HUES6 (cell line): ENCODE data around the gene IL4R.
"Not testable (repeated sequence)": the region's sequence is repeated elsewhere in the genome, so short reads cannot be mapped to it uniquely, and the experiment has no call there.

Experiments used
- H3K27ac ChIP-seq: 2 replicates; pipeline ENCODE4 v1.7.0; 2013; ENCODE audit warnings: low read depth, mild to moderate bottlenecking, low read length, inconsistent platforms
- H3K27me3 ChIP-seq: 2 replicates; pipeline ENCODE4 v1.6.1; 2013; ENCODE audit warnings: low read length; ENCODE audit not compliant: control insufficient read depth, insufficient read depth
- H3K36me3 ChIP-seq: 2 replicates; pipeline ENCODE4 v1.6.1; 2013; ENCODE audit warnings: low read length; ENCODE audit not compliant: control insufficient read depth, insufficient read depth
- H3K4me1 ChIP-seq: 2 replicates; pipeline ENCODE4 v1.6.1; 2013; ENCODE audit warnings: low read length; ENCODE audit not compliant: control insufficient read depth, insufficient read depth
- H3K4me3 ChIP-seq: 2 replicates; pipeline ENCODE4 v1.5.1; 2013; ENCODE audit warnings: low read depth, low read length
- H3K9ac ChIP-seq: one replicate; pipeline ENCODE4 v1.6.1; 2013; ENCODE audit warnings: mild to moderate bottlenecking, low read length
- H3K9me3 ChIP-seq: 2 replicates; pipeline ENCODE4 v1.6.1; 2013; ENCODE audit warnings: low read depth, low read length; ENCODE audit not compliant: control insufficient read depth, insufficient read depth

IL4R gene

DNA sequence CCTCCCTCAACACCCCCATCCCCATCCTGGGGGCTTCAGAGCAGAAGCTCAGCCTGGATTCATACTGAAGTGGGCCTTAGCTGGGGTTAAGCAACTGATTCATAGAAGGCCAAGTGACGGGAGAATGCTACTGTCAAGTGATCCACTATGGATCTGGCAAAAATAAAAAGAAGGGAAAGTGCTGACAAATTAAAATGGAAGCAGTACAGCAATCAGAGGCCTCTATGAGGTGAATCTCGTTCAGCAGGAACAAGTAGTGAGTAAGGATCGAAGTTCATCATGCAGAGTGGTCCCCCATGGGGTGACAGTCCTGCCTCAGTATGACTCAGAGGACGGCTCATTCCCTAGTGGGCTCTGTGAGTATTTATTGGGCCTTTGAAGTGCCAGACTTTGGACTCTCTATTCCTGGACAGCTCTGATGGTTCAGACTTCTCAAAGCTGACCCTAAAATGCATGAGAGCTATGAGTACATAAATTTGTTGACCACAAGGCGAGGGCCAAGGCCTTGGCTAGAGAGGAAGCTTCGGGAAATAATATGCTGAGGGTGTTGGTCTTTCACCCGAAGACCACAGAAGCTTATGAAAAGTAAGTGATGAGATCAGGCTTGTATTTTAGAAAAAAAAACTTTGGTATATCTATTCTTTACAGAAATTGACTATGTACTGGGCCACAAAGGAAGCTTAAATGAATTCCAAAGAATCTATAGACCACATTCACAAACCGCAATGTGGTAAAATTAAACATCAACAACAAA lies 39.9 kb upstream of the IL4R start:
- no peaks in the 10 kb centered on the region for H3K9me3 ChIP-seq

DNA sequence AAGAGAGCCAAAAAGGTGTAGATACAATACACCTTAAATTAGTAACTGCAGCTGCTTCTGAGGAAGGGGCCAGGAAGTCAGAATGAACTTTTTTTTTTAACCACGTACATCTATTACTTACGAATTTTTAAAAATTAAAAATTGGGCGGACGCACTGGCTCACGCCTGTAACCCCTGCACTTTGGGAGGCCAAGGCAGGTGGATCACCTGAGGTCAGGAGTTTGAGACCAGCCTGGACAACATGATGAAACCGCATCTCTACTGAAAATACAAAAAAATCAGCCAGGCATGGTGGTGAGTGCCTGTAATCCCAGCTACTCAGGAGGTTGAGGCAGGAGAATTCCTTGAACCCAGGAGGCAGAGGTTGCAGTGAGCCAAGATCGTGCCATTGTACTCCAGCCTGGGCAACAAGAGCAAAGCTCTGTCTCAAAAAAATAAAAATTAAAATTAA lies 39.3 kb upstream of the IL4R start:
- not testable (repeated sequence) for H3K9me3 ChIP-seq, H3K27me3 ChIP-seq, H3K36me3 ChIP-seq, H3K4me3 ChIP-seq, H3K4me1 ChIP-seq, H3K27ac ChIP-seq, H3K9ac ChIP-seq

More for the DNA sequence above, 39.9 kb upstream of the IL4R start:
- H3K4me3 ChIP-seq: no peak overlapping the region
- H3K27me3 ChIP-seq: no peaks in the 10 kb centered on the region
- H3K9ac ChIP-seq: no peak overlapping the region
- H3K4me1 ChIP-seq: 0 out of 2 replicates have a peak, but pooled peaks cover 3% of the 10 kb centered on the region
- no peak overlapping the region for H3K27ac ChIP-seq
- H3K36me3 ChIP-seq: no peaks in the 10 kb centered on the region

DNA sequence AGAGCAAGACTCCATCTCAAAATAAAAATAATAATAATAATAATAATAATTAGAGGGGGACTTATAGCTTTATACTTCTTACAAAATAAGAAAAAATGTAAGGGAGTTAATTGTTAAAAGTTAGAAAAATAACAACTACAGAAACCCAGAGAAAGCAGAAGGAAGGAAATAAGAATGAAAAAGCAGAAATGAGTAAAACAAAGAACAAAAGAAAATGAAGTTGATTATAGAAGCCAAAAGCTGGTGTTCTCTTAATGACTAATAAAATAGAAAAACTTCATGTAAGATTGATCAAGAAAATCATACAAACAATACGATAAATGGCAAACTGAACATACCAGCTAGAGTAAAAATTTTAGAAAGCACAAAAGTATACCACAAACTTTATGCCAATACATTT lies 38.4 kb upstream of the IL4R start:
- Histone ChIP-seq H3K9me3 (no peaks in the 10 kb centered on the region), H3K4me3 (no peak overlapping the region), H3K4me1 (0 out of 2 replicates have a peak, but pooled peaks cover 3% of the 10 kb centered on the region), H3K27ac (no peak overlapping the region), H3K27me3 (no peaks in the 10 kb centered on the region), H3K36me3 (no peaks in the 10 kb centered on the region), H3K9ac (no peak overlapping the region)

DNA sequence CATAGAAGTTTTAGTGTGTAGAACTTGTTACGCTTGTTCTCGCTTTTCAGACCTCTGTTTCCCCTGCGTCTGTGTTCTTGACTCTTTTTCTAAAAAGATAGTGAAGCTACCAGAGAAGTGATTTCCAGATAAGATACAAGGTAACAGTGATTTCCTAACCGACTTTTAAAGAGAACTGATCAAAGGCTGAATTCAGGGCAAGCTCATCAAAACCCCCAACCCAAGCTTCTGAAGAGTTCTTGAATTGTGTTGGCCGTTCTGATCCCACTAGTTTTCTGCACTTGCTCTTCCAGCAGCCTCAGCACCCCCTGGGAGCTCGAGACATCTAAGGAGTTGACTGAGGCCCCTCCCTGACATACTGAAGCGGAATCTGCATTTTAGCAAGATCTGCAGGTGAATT lies 32.5 kb upstream of the IL4R start:
- no peak overlapping the region for H3K27ac ChIP-seq
- H3K4me1 ChIP-seq: peaks cover 6% of the 10 kb centered on the region; the same call in 1 of the 2 replicates
- no peaks in the 10 kb centered on the region for H3K9me3 ChIP-seq
- no peaks in the 10 kb centered on the region for H3K27me3 ChIP-seq
- H3K4me3 ChIP-seq: no peak overlapping the region
- no peaks in the 10 kb centered on the region for H3K36me3 ChIP-seq
- no peak overlapping the region for H3K9ac ChIP-seq

DNA sequence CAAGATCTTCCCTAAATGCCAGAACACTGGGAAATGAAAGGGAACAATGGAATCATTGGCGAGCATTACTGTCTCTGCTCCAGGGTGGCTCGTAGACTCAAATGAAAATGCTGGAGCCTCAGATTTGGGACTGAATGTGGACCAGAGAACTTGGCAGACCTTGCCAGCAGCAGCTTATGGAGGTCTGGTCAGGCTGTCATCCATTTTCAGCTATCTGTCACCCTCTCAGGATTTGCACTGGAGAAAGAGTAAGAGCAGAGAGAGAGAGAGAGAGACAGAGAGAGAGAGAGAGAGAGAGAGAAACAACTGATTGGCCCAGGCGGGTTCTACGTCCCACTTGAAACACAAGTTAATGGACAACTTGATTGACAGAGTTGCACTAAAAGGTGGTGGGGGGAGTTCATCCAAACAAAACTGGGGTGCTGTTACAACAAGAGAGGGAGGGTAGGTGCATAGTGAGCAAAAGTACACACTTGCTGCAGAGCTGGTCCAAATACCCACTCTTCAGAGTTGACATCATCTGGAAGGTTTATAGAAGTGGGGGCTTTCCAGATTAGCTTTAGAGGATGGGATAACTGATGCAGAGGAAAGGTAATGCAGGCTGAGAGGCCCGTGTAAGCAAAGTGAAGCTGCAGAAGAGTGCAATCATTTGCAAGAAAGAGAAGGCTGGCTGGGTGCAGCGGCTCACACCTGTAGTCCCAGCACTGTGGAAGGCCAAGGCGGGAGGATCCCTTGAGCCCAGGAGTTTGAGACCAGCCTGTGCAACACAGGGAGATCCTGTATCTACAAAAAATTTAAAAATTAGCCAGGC lies 28.7 kb upstream of the IL4R start:
- Histone ChIP-seq H3K36me3 (no peaks in the 10 kb centered on the region), H3K4me1 (peaks cover 6% of the 10 kb centered on the region; the same call in 1 of the 2 replicates)

DNA sequence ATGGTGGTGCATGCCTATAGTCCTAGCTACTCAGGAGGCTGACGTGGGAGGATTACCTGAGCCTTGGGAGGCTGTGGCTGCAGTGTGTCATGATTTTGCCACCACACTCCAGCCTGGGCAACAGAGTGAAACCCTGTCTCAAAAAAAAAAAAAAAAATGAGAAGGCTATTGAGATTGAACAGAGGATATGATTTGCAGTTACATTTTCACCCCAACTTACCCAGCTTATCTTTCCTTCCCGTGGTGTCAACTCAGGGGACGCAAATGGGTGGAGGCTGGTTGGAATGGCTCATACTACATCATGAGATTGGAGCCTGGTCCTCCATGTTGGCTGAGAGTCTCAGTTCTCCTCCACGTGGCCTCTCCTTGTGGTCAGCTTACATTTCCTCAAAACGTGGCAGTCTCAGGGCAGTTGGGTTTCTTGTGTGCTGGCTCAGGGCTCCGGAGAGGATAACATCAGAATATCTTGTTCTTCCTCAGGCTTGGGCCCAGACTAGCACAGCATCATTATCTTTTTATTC lies 28.0 kb upstream of the IL4R start:
- H3K9ac ChIP-seq: no peak overlapping the region
- H3K27ac ChIP-seq: no peak overlapping the region
- H3K27me3 ChIP-seq: no peaks in the 10 kb centered on the region
- peaks cover 6% of the 10 kb centered on the region; the same call in 1 of the 2 replicates for H3K4me1 ChIP-seq
- H3K4me3 ChIP-seq: no peak overlapping the region
- no peaks in the 10 kb centered on the region for H3K9me3 ChIP-seq
- H3K36me3 ChIP-seq: no peaks in the 10 kb centered on the region

More for the DNA sequence above, 28.7 kb upstream of the IL4R start:
- Histone ChIP-seq H3K9me3 (no peaks in the 10 kb centered on the region), H3K4me3 (no peak overlapping the region), H3K27me3 (no peaks in the 10 kb centered on the region), H3K27ac (no peak overlapping the region), H3K9ac (no peak overlapping the region)

DNA sequence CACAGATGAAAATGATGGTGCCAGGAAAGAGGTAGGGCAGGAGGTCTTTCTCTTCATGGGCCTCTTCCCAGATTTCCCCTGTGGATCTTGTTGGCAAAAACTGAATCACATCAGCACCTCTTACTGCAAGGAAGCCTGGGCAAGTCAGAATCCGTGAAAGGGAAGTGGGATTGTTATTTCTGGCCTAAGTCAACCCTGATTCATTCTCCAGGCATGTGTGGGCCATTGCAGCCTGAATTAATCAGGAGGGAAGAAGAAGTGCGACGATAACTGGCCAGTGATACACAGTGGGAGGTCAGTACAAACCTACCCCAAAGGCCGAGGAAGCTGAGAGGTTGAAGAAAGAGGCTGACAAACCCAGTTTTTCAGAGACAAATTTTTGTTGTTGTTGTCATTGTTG lies 27.3 kb upstream of the IL4R start:
- Histone ChIP-seq H3K36me3 (no peaks in the 10 kb centered on the region), H3K4me3 (no peak overlapping the region), H3K27ac (no peak overlapping the region), H3K9ac (no peak overlapping the region), H3K27me3 (no peaks in the 10 kb centered on the region), H3K9me3 (no peaks in the 10 kb centered on the region), H3K4me1 (peaks cover 2% of the 10 kb centered on the region; the same call in 1 of the 2 replicates)

DNA sequence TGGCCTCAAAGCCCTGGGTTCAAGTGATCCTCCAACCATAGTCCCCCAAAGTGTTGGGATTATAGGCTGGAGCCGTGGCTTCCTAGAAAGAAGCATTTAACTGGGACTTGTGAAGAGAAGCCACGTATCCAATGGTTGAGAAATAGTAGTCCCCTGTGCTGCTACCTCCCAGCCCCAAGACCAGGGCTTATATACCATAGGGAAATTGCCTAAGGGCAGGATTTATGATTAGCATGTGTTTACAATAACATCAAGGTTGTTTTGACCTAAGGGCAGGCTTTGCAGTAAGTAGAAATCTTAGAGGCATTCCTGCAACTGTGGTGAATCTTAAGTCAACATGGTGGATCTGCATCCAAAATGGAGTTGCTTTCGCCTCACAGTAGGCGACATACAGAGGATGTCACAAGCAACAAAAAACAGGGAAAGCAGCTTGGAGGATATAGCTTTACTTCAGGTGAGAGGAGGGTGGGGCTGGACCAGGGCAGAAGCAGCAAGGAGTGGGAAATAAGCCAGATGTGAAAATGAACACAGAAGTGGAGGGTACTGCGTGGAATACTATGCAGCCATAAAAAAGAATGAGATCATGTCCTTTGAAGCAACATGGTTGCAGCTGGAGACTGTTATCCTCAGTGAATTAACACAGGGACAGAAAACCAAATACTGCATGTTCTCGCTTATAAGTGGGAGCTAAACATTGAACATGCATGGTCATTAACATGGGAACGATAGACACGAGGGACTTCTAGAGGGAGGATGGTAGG lies 26.5 kb upstream of the IL4R start:
- Histone ChIP-seq H3K4me1 (no peaks in the 10 kb centered on the region), H3K4me3 (no peak overlapping the region), H3K9ac (no peak overlapping the region), H3K27me3 (no peaks in the 10 kb centered on the region), H3K9me3 (no peaks in the 10 kb centered on the region), H3K27ac (no peak overlapping the region), H3K36me3 (no peaks in the 10 kb centered on the region)

DNA sequence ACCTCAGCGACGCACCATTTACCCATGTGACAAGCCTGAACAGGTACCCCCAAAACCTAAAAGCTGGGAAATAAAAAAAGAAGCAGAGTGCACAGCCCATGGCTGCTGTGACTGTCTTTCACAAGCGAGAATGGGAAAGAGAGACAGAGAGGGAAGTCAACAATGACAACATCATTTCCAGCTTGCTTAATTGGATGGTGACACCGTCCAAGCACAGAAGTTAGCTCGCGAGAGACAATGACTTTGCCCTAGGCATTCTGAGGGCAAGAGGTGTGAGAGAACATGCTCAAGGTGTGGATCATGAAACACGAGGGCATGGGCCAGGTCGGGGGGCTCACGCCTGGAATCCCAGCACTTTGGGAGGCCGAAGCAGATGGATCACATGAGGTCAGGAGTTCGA lies 25.9 kb upstream of the IL4R start:
- no peak overlapping the region for H3K4me3 ChIP-seq
- H3K27me3 ChIP-seq: no peaks in the 10 kb centered on the region
- H3K36me3 ChIP-seq: no peaks in the 10 kb centered on the region
- H3K27ac ChIP-seq: no peak overlapping the region
- H3K4me1 ChIP-seq: no peaks in the 10 kb centered on the region
- H3K9me3 ChIP-seq: no peaks in the 10 kb centered on the region
- H3K9ac ChIP-seq: no peak overlapping the region

DNA sequence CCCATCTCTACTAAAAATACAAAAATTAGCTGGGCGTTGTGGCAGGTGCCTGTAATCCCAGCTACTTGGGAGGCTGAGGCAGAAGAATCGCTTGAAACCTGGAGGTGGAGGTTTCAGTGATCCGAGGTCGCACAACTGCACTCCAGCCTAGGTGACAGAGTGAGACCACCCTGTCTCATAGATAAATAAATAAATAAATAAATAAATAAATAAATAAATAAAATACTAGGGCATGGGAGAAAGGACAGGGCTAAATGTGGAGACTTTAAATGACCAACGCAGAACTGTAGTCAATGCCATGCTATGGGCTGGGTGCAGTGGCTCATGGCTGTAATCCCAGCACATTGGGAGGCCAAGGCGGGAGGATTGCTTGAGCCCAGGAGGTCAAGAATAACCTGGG lies 25.5 kb upstream of the IL4R start:
- not testable (repeated sequence) for H3K36me3 ChIP-seq, H3K9ac ChIP-seq, H3K27ac ChIP-seq, H3K4me3 ChIP-seq, H3K9me3 ChIP-seq, H3K4me1 ChIP-seq, H3K27me3 ChIP-seq
